Activated CD4-positive, alpha-beta T cell treated with anti-CD3 and anti-CD28 coated beads, Interleukin-10, Interleukin-2, amounts not matched to agents 100 ng/mL and 50 ng/mL, durations not matched to agents 16 hours and 8 hours (primary cell): ENCODE results near the gene IL2RA.
A peak's percentile ranks its signal among the peaks of the same experiment; 100 is the strongest.
"Not testable (repeated sequence)": the region's sequence is repeated elsewhere in the genome, so short reads cannot be mapped to it uniquely, and the experiment has no call there.

Experiments used
- DNase-seq: peaks from one replicate; pipeline ENCODE4 v3.0.0-alpha.2; 2020

The IL2RA gene

DNA sequence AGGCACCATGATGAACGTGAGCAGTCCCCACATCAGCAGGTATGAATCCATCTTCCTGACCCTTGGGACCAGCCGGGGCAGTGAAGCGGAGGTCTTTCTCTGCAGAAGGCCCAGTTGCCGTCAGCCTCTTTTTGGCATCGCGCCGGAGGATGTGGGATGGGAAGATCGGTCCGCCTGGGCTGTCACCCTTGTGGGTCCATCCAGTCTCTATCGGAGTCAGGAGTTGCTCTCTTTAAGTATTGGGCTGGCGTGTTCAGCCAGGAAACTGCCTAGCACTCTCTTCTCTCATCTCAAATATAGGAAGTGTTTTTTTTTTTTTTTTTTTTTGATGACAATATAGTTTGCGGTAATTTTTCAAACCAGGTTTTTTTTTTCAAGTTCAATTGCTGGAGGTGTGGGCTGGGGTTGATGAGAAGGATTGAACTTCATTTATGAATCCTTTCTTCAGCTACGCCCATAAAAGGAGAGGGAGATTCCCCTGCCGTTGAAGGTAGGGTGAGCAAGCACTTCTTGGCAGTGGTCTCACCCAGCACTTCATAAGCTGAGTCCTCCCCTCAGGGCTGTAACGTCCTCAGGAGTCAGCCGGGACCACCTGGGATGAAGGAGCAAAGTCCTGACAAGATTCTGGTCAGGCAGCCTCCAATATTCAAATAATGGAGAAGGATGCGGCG lies at the start of gene IL2RA:
TSS of gene IL2RA (minus strand) at position 267 of the 671 bp plus-strand sequence. CDS start at position 51, 216 bp downstream.
- peak; percentile 93 for DNase-seq

DNA sequence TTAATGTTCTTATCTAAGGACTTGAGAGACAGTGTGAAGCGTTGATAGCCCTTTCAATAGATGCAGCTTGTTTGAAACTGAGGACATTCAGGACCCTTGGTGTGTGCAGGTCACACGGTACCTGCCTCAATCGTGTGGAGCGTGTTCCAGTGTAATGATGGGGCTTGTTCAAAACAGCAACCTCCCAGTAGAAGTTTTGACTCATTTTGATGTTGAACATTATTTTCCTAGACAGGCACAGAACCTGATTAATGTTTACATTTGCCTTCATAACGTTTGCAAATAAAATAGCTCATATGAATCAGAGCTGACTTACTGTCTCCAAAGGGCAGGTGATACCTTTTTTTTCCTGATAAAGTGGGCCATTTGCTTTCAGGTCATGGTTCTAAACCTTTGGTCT lies 48.0 kb upstream of the IL2RA start:
- DNase-seq = no peak

DNA sequence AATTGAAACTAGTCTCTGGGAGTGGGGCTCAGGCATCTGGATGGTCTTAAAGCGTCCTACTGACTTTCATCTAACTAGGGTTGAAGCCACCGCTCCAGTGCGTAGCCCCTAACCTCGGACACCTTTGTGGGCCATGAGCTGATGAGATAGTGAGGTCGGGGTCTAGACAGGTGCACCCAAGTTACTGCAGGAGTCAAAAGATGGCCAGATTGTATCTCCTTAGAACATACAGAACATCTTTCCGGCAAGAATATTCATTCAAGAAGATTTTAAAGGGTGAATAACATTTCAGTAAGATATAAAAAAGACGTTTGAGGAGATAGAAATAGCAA lies 47.2 kb upstream of the IL2RA start:
- DNase-seq = no peak

DNA sequence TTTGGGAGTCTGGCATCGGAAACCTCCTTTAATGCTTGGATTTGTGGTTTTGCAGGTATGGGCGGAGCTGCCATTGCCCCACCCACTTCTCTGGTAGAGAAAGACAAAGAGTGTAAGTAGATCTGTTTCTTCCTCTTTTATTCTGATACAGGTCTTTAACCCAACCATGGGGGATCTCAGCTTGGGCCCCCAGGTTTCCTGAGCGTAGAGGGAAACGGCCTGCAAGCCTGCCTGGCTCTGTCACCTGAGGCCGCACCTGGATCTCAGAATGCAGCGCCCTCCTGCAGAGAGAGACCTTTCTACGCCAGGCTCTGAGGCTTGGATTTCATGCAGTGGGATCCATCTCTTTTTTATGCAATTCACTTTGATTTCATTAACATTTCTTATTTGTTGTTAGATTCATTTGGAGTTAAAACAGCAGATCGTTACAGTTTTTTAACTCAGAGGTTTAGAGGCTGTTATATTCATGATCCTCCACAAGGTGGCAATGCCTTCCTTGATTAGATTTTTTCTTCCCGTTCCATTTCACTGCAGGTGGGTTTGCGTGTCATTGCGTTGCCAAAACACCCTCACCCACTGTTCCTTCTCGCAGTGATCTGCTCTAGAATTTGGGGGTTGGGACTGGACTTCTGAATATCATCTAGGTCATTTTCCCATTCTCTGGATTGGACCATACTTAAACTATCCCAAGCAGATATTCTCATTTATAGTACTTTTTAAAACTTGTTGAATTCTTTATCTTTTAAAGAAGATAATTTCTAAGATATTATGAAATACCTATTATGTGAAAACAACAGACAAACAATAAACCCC lies 46.7 kb upstream of the IL2RA start:
- peak; percentile 65 for DNase-seq

DNA sequence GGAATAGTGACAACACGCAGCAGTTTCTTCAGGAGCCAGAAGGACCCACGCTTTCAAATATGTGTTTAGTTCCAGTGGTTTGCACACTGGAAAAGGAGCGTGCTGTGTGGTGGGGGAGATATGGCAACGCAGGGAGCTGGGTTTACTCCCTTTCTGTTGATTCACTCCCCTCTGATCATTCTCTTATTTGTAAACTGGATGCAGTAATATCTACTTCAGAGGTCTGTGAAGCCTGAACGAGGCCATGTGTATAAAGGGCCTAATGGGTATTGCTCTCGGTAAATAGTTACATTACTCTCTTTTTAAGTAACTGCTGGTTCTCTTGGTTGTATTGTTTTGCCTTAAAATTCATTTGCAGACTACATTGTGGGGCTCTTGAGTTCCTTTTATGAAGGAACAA lies 45.9 kb upstream of the IL2RA start:
- no peak for DNase-seq

DNA sequence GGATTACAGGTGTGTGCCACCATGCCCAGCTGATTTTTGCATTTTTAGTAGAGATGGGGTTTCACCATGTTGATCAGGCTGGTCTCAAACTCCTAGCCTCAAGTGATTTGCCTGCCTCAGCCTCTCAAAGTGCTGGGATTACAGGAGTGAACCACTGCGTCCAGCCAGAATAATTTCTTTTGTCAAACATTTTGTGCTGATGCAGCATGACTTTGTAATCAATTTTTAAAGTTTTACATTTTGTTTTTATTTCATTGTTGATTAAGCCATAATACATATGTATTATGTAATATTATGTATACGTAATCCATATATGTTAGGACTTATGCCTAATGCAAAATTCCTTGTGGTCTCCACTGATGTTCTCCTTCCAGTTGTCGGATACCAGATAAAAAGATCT lies 45.4 kb upstream of the IL2RA start:
- DNase-seq = not testable (repeated sequence)

DNA sequence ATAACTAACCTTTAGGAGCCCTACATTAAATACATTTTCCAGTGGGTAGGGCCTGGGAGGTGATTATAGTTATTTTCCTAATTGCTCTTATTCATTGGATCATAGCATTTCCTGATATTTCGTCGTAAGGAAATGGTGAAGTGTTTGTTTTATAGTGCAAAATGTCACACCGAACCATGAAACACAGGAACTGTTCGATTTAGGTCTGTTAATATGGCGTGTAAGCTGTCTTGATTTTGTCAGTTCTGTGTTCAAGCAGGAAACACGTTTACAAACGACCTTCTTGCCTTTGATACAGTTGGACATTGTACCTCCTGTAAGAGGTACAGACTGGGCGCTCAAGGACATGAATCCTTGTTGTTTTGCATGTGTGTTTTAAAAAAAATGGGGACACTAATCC lies 41.4 kb upstream of the IL2RA start:
- DNase-seq = no peak

DNA sequence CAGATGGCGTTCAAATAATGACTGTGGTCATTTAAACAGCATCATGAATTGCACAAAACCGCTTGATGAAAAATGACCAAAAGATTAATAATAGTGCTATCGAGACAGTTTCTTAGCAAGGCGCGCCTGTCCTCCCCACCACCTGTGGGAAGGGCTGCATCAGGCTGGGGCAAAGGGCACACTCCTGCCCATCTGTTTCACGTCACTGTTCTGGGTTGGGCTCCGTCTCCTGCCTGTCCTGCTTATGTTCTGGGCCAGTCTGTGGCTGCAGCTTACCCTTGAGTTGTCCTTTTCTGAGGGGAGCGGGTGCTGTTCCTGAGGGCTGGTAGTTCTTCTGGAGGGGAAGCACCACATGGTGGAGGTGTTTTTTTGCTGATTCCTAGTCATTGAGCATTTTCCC lies 40.0 kb upstream of the IL2RA start:
- DNase-seq = no peak

DNA sequence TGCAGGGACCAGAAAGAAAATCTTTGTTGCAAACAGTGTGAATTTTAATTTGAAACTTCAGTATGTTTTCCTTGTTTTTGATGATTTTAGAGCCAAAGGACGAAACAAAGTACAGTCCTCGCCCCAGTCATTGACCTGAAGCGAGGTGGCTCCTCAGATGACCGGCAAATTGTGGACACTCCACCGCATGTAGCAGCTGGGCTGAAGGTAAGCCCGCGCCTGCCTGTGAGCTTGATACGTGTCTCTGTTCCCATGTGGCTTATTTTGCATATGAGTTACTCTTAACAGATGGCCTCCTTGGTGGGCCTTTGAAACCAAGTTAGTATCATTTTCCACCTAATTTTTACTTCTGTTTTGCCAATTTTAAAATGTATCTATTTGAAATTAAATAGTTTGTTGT lies 39.0 kb upstream of the IL2RA start:
- DNase-seq = no peak

DNA sequence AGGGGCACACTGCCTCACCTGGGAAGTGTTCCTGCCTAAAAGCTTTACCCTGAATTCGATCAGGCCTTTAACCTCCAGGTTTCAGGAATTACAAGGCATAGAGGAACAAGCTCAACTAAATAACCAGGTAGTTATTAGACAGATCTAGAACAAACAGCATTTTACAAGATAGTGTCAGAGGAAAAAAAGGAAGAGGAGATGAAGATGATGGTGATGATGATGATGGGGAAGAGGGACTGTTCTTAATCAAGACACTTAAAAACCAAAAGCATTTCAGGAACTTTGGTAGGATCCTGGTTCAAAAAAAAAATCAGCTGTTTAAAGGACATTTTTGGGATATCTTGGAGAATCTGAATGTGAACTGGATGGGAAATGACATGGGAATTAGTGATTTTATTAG lies 38.2 kb upstream of the IL2RA start:
- DNase-seq = no peak

DNA sequence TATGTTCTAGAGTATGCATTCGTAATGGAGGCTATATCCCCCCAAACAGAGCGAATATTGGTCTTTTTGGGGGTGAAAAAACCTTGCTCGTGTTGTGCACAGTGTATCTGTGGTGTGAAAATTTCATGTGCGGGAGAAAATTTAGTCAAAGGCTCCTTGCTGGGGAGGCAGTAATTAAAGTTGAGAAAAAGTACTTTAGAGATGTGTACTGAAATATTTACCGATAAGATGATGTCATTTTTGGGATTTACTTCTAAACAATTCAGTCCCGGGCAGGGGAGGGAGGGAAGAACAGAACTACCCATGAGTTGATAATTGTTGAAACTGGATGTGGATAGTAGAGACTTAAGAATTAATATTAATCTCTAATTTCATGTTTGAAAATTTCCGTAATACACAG lies 36.0 kb upstream of the IL2RA start:
- DNase-seq = no peak

DNA sequence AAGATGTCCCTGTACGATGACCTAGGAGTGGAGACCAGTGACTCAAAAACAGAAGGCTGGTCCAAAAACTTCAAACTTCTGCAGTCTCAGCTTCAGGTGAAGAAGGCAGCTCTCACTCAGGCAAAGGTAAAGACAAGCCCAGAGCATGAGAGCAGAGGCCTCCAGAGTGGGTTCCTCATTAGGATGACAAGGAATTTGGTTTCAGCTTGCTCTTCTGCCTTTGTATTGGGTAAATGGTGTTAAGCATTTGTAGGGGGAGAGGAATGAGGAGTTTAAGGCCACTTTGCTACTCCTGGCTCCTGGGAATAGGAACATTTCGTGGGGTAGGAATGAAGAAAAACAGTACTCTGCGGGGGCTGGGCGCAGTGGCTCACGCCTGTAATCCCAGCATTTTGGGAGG lies 34.9 kb upstream of the IL2RA start:
- no peak for DNase-seq

DNA sequence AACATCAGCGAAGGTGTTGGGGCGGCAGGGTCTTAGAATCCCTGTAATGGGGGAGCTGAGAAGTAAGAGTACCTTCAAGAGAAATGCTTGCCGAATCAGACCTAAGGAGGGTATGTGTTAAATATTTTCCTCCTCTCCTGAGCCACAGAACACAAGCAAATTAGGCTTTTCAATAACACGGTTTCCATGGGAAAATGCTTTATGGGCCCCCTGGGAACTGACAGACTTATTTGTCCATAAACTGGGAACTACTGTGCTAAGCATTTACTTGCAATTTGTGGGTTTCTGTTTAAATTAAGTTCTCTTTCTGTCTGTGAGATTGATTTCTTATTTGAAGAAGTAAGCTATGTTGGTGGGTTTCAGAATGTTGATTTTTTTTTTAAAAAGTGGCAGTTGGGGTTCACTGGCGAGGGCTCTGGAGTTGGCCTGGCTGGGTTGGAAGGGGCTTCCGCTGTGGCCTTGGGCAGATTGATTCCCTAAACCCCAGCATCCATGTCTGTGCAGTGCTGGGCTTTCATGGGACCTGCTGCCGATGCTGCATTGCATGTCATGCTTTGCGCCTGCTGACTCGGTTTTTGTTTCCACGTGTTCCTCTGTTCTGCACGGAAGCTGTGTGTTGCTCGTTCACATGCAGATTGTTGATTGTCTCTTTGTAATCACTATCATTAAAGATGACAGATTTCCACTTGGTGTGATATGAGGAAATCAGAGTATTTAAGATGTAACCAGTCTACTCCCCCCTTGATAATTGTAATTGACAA lies 33.8 kb upstream of the IL2RA start:
- DNase-seq = no peak

DNA sequence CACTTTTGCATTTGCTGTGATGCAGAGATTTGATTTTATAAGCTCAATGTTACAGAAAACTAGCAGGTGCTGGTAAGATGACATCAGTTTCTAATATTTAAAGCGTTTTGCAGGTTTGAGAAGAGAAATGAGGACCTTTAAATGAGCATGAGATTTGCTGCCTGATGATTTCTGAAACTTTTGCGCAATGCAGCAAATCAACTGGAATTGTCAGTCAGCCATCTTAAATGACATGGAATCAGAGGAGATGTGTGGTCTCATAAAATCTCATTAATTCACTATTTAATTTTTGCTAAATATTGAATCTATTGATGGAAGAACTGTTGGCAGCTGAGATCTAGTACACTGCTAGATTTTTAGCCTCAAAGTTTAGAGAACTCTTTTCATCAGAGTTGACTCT lies 30.6 kb upstream of the IL2RA start:
- no peak for DNase-seq

DNA sequence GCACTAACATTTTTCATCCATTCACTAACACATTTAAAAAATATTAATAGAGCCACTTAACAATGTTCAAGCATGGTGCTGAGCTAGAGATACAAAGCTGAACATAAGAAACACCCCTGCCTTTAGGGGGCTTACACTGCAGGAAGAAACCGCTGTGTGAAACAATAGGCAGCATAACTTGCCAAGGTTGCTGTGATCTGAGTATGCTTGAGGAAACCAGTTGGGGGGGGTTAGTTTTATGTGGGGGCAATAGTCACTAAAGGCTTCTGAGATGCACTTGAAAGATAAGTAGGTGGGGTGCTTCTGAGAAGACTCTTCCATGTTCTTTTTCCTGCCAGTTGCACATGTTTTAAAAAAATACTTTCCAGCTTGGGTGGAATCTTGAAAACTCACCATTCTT lies 29.5 kb upstream of the IL2RA start:
- peak; percentile 51 for DNase-seq

DNA sequence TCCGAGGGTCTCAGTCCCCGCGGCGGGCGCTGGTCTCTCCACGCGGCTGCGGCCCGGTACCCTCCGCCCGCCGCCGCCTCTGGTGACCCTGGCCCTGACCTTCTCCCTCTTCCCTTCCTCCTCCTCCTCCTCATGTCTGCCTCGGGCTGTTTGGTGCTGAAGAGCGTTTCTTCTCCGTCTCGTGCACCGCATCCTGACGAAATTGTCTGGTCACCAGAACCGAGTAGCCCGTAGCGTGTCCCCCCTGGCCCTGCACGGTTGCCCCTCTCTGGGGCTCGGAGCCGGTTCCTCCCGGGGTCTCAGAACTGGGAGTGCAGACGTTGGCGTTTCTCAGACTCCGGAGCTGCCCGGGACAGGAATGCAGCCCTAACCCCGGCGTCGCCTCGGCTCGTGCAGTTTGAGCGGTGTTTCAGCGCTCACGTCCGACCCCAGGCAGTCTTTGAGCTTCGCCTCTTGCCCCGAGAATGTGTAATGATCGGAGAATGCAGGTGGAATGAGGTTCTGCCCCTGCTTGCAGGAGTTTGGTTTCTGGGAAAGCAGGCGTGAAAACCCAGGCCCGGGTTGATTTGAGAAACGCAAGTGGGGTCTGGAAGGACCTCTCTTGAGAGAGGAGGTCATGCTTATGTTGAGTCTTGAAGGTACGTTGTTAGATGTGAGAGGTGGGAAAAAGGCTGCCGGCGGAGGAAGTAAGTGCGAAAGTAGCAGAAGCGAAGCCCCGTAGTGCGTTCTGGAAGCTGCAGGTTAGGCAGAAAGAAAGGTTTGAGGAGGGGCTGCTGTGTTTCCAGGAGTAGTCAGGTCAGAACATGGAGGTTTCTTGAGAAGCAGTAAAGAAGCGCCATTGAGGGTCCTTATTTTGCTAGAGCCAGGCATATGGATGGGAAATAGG lies 27.4 kb upstream of the IL2RA start:
- DNase-seq = no peak

DNA sequence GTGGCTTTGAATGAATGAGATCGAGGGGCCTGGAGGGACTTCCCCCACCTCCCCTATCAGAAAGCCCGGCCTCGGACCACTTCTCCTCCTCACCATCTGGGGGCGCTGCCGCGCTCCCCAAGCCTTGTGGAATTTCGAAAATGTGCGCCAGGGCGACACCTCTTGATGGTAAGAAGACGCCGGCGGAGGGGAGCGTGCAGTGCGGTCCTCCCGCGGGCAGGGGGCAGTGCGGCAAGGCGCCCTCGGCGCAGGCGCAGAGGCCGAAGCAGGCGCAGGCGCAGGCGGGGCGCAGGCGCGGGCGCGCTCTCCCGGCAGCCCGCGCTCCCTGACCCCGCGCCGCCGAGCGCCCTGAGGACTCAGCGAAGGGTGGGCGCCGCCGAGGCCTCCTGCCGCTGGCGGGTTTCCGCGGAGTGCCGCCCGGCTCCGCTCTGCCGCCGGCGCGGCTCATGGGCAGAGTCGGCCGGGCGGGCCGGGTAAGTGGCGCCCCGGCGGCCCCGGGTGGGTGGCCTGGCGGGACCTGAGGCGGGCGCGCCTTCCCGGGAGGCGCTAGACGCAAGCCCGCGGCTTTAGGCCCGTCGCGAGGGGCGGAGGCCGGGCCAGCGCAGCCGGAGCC lies 26.7 kb upstream of the IL2RA start, which contains the start of gene RBM17:
TSS of gene RBM17 (plus strand) at position 314 of the 613 bp plus-strand sequence. CDS start 8,032 bp downstream, outside the sequence.
- peak; percentile 98 for DNase-seq

DNA sequence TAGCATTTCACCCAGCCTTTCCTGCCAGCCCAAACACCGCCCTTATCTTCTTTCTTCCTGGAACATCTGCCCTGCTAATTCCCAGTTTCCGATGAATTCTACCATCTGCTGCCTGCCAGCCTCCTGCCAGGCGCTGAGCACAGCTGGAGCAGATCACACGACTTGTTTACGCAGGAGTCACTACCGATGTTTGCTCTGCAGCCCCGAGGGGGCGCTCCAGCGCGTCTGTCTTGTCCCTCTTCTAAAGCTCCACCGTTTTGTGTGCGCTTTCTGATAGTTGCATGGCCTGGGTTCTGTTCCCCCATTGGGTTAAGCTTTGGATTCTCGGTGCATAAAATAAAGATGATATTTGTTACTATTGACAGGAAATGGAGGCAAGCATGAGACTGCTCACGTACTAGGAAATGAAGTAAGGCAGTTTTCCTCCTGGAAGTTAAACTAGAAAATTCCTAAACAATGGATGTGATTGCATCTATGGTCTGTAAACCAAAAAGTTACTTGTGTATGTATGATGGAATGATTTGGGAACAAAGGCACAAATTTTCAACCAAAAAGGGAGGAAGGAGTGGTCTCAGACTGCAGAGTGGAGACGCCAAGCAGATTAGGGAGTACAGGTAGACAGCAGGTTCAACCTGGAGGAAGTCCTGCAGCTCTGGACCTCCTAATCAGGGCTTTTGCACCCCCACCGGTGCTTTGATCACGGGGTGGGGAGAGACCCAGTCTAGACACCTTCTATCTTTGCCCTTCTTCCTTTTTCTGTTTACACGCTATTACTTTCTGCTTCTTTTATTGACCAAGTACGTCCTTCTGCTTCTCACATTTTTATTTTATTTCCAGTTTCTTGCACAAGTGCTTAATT lies 24.4 kb upstream of the IL2RA start:
- peak; percentile 94 for DNase-seq

DNA sequence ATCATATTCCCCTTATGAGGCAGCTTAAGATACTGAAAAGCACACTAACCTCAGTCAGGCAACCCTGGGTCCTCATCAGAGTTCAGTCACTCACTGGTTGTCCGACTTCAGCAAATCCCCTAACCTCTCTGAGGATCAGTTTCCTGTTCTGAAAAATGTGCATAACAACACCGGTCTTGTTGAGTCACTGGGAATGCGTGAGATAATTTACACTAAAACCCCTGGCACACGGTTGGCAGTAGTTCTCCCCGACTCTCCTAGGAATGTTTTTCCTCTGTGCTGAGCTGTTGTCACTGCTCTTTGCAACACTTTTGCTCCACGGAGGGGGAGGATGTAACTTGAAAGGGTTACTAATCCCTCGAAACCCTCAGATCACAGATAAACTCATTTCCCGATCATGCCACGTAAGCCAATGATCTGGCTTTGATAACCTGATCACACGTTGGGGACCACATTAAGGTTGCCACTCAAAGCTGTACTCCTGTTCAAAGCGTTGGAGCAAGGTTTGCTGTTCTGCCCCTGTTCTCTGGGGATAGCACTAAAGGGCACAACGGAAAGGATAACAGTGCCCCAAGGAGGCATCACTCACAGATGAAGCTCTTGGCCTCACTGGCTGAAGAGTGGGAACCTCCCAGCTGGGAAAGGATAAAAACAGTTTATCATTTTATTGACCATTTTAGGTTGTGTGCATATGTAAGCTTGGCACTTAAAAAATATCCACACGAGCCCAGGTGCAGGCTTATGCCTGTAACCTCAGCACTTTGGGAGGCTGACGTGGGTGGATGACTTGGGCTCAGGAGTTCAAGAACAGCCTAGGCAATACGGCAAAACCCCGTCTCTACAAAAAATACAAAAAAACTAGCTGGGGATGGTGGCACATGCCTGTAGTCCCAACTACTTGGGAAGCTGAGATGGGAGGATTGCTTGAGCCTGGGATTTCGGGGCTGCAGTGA lies 21.6 kb upstream of the IL2RA start:
- DNase-seq = peak; percentile 98
